Bronchial epithelial cell (primary cell): ENCODE measurements around the gene CCDC192. TPM values are rescaled to one million over a fixed set of nuclear protein-coding genes. Genes with fewer than 3 reads are reported as not detected.

Experiments
- DNase-seq: peaks from one replicate; pipeline ENCODE4 v3.0.0-alpha.2; 2010; ENCODE audit warnings: low read depth
- FAIRE-seq: peaks from 2 replicates; lab custom pipeline; 2011; peaks lifted over from hg19 to GRCh38; lab: Jason Lieb, UNC
- H3K27me3 ChIP-seq: 2 replicates; pipeline ENCODE4 v1.5.1; 2011; ENCODE audit warnings: low read length; ENCODE audit not compliant: control insufficient read depth, insufficient read depth
- H3K36me3 ChIP-seq: 2 replicates; pipeline ENCODE4 v1.5.1; 2011; ENCODE audit warnings: low read length; ENCODE audit not compliant: control insufficient read depth, insufficient read depth
- H3K4me3 ChIP-seq: 2 replicates; pipeline ENCODE4 v1.5.1; 2011; ENCODE audit warnings: mild to moderate bottlenecking, low read depth, low read length, control low read depth
- total RNA-seq: library from RNA; depleted of rRNA; stranded (reverse); fragments of >200 nt; gene quantifications from 2 replicates; pipeline ENCODE4 v1.2.1, GENCODE V29; 2014
- TF ChIP-seq, protein P1 (sequence below): IDR thresholded peaks from 2 replicates; pipeline ENCODE4 v1.5.1; 2011; ENCODE audit warnings: mild to moderate bottlenecking, moderate library complexity, low read length, control low read depth, inconsistent platforms; ENCODE audit not compliant: insufficient read depth, severe bottlenecking

The CCDC192 gene
- total RNA-seq, 1 donor from 2014 or later: not detected

DNA sequence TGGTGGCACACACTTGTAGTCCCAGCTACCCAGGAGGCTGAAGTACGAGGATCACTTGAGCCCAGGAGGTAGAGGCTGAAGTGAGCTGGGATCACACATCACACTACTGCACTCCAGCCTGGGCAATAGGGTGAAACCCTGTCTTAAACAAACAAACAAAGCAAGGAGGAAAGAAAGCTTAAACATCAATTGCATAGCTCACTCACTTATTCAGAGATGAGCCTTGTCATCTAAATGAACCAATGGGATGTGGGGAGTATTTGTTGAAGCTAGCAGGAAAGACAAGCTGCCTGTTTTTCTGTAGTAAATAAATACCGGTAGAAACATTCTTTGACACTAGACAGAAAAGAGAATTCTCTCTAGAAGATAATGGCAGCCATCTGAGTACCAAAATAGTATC is 219.4 kb downstream of the CCDC192 start:
- FAIRE-seq (no peak), DNase-seq (peak; percentile 25)
- TF ChIP-seq, protein P1, sequence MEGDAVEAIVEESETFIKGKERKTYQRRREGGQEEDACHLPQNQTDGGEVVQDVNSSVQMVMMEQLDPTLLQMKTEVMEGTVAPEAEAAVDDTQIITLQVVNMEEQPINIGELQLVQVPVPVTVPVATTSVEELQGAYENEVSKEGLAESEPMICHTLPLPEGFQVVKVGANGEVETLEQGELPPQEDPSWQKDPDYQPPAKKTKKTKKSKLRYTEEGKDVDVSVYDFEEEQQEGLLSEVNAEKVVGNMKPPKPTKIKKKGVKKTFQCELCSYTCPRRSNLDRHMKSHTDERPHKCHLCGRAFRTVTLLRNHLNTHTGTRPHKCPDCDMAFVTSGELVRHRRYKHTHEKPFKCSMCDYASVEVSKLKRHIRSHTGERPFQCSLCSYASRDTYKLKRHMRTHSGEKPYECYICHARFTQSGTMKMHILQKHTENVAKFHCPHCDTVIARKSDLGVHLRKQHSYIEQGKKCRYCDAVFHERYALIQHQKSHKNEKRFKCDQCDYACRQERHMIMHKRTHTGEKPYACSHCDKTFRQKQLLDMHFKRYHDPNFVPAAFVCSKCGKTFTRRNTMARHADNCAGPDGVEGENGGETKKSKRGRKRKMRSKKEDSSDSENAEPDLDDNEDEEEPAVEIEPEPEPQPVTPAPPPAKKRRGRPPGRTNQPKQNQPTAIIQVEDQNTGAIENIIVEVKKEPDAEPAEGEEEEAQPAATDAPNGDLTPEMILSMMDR: no peak
- Histone ChIP-seq H3K27me3 (no peaks in the 10 kb centered on the region), H3K36me3 (no peaks in the 10 kb centered on the region), H3K4me3 (no peak overlapping the region)

DNA sequence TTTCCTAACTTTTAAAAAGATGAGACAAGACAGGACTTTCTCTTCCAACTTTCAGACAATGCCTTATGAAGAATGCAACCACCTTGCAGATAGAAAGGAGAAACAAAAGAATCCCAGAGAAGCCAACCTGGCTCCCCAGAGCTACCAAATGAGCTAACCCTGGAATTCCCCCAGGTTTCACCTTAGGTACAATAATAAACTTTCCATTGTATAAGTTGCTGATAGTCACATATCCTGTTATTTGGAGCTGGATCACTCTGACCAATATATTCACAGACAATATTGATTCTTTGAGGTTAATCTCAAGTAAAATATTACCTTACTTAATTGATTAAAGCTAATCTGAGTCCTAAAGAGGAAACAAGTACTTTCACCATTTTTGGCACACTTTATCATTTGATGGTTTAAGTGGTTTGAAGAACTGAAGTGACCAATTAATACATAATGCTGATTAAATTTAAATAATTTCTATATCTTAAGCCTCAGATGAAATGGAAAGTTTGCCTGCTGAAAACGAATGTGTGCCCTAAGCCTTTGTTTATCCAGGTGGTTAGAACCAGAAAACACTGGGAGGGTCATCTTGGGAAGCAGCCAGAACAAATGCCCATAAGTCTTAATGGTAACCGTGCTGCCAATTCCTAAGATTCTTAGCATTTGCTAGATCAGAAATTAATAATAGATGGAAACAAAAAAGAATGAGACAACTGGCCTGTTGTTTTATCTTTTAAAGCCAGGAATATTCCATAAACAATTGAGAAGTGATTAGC is 220.8 kb downstream of the CCDC192 start:
- FAIRE-seq (no peak), DNase-seq (peak; percentile 29)
- TF ChIP-seq, protein P1: no peak
- no peaks in the 10 kb centered on the region for H3K36me3 ChIP-seq
- no peak overlapping the region for H3K4me3 ChIP-seq
- no peaks in the 10 kb centered on the region for H3K27me3 ChIP-seq

DNA sequence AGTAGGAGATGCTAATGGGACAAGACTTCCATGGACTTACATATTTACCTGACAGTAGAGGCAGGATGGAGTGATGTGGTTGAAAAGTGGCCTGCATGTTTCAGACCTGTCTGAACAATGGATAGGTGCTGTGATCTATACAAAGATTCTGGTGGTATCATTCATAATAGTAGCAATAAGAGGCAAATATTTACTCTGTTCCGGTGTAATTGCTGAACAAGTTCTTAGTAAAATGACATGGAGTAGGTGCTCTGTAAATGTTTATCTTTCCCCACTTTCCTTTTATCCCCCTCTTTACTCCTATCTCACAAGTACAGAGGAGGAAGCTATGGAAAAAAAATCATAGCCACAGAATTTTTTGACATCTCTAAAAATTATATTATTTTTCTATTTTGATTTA is 221.4 kb downstream of the CCDC192 start:
- TF ChIP-seq, protein P1: no peak
- Histone ChIP-seq H3K27me3 (no peaks in the 10 kb centered on the region), H3K4me3 (no peak overlapping the region), H3K36me3 (no peaks in the 10 kb centered on the region)
- no peak for FAIRE-seq
- no peak for DNase-seq

DNA sequence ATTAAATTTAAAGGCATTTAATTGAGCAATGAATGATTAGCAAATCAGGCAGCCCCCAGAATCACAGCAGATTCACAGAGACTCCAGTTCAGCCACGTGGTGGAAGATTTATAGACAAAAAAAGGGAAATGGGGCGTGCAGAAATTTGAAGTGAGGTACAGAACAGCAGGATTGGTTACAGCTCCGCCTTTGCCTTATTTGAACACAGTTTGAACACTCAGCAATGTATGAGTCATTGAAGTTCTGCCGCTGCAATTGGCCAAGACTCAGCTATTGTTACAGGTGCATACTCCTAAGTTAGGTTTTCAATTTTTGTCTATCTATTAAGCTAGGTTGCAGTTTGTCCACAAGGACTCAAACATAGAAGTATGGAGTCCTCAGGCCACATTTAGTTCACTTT is 222.7 kb downstream of the CCDC192 start:
- H3K4me3 ChIP-seq: no peak overlapping the region
- peak; percentile 43 for FAIRE-seq
- peak; percentile 79 for DNase-seq
- no peaks in the 10 kb centered on the region for H3K36me3 ChIP-seq
- TF ChIP-seq, protein P1: no peak
- H3K27me3 ChIP-seq: no peaks in the 10 kb centered on the region

DNA sequence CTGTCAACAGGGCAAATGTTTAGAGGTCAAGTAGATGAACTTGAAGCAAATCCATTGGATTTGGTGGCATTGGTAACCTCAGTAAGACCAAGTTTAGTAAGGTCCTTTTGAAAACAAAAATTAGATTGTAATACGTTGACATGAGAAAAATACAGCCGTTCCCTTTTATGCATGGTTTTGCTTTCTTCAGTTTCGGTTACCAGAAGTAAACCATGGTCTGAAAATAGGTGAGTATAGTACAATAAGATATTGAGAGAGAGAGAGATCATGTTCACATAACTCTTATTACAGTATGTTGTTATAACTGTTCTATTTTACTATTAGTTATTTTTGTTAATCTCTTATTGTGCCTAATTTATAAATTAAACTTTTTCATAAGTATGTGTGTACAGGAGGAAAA is 223.8 kb downstream of the CCDC192 start:
- no peak for DNase-seq
- TF ChIP-seq, protein P1: no peak
- Histone ChIP-seq H3K27me3 (no peaks in the 10 kb centered on the region), H3K36me3 (no peaks in the 10 kb centered on the region), H3K4me3 (no peak overlapping the region)
- FAIRE-seq: no peak

DNA sequence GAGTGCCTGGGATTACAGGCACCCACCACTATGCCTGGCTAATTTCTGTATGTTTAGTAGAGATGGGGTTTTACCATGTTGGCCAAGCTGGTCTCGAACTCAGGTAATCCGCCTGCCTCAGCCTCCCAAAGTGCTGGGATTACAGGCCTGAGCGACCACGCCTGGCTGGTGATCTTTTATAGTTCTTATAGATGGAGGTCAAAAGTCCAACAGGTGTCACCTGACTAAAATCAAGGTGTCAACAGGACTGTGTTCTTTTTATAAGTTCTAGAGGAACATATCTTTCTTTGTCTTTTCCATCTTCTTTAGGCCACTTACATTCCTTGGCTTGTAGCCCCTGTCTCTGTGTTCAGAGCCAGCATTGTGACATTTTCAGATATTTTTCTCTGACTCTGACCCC is 224.9 kb downstream of the CCDC192 start:
- DNase-seq (no peak), FAIRE-seq (no peak)
- Histone ChIP-seq H3K27me3 (no peaks in the 10 kb centered on the region), H3K4me3 (no peak overlapping the region), H3K36me3 (no peaks in the 10 kb centered on the region)
- TF ChIP-seq, protein P1: no peak
